ENCODE measurements around the gene NPIPA8. TPM values are rescaled to one million over a fixed set of nuclear protein-coding genes. Genes with fewer than 3 reads are reported as not detected.
"Not testable (repeated sequence)": the region's sequence is repeated elsewhere in the genome, so short reads cannot be mapped to it uniquely, and the experiment has no call there.

The NPIPA8 gene
- total and polyA plus RNA-seq, 2 experiments from 2014 or later: not detected

GRCh38 chr16:18306066-18306465, 30.5 kb downstream of the NPIPA8 start:
- H2AFZ ChIP-seq; H3K4me2 ChIP-seq; H3K36me3 ChIP-seq (ENCODE audit: insufficient read depth); H3K4me3 Mint-ChIP-seq; H3K27ac Mint-ChIP-seq; H3K36me3 Mint-ChIP-seq (ENCODE audit: low read depth); H3K27ac ChIP-seq (ENCODE audit: low read depth); H3K27me3 Mint-ChIP-seq (ENCODE audit: insufficient read depth, low read depth, poor library complexity); H3K4me1 ChIP-seq (ENCODE audit: insufficient read depth); DNase-seq (ENCODE audit: low spot score); H3K79me2 ChIP-seq (replicated peaks; ENCODE audit: insufficient read depth); H3K4me1 Mint-ChIP-seq; H3K9me2 ChIP-seq (ENCODE audit: insufficient read depth); H3K9me3 Mint-ChIP-seq; H3K27me3 ChIP-seq (ENCODE audit: insufficient read depth); H3F3A ChIP-seq (replicated peaks; ENCODE audit: low read depth); H4K20me1 ChIP-seq (replicated peaks; ENCODE audit: insufficient read depth); H3K4me3 ChIP-seq: not testable (repeated sequence)
- peak; percentile 98 for ATAC-seq

- peak; percentile 30; the same call in 2 of the 3 replicates for ATAC-seq
- H3K36me3 Mint-ChIP-seq (ENCODE audit: low read depth); H3K4me3 ChIP-seq; H3K36me3 ChIP-seq (ENCODE audit: insufficient read depth); H3K9me3 Mint-ChIP-seq; H2AFZ ChIP-seq; H3K4me2 ChIP-seq; H3K27ac ChIP-seq (ENCODE audit: low read depth); H4K20me1 ChIP-seq (replicated peaks; ENCODE audit: insufficient read depth); H3K4me3 Mint-ChIP-seq; H3K9me2 ChIP-seq (ENCODE audit: insufficient read depth); DNase-seq (ENCODE audit: low spot score); H3F3A ChIP-seq (replicated peaks; ENCODE audit: low read depth); H3K27me3 Mint-ChIP-seq (ENCODE audit: insufficient read depth, low read depth, poor library complexity); H3K27me3 ChIP-seq (ENCODE audit: insufficient read depth); H3K4me1 Mint-ChIP-seq; H3K4me1 ChIP-seq (ENCODE audit: insufficient read depth); H3K79me2 ChIP-seq (replicated peaks; ENCODE audit: insufficient read depth); H3K27ac Mint-ChIP-seq: not testable (repeated sequence)
Observed at GRCh38 chr16:18303059-18303706, 33.4 kb downstream of the NPIPA8 start.

- not testable (repeated sequence) for H3F3A ChIP-seq (replicated peaks; ENCODE audit: low read depth); H3K4me1 Mint-ChIP-seq; ATAC-seq; H3K27ac ChIP-seq (ENCODE audit: low read depth); H3K27ac Mint-ChIP-seq; H3K79me2 ChIP-seq (replicated peaks; ENCODE audit: insufficient read depth); DNase-seq (ENCODE audit: low spot score); H2AFZ ChIP-seq; H3K27me3 ChIP-seq (ENCODE audit: insufficient read depth); H3K36me3 Mint-ChIP-seq (ENCODE audit: low read depth); H3K9me3 Mint-ChIP-seq; H3K4me3 Mint-ChIP-seq; H3K36me3 ChIP-seq (ENCODE audit: insufficient read depth); H3K27me3 Mint-ChIP-seq (ENCODE audit: insufficient read depth, low read depth, poor library complexity); H3K4me2 ChIP-seq; H3K9me2 ChIP-seq (ENCODE audit: insufficient read depth); H3K4me1 ChIP-seq (ENCODE audit: insufficient read depth); H4K20me1 ChIP-seq (replicated peaks; ENCODE audit: insufficient read depth); H3K4me3 ChIP-seq
Observed at GRCh38 chr16:18297714-18298113, 38.8 kb downstream of the NPIPA8 start.

- not testable (repeated sequence) for H3K36me3 ChIP-seq (ENCODE audit: insufficient read depth); ATAC-seq; H3F3A ChIP-seq (replicated peaks; ENCODE audit: low read depth); H3K79me2 ChIP-seq (replicated peaks; ENCODE audit: insufficient read depth); H3K4me2 ChIP-seq; H3K27ac ChIP-seq (ENCODE audit: low read depth); H3K36me3 Mint-ChIP-seq (ENCODE audit: low read depth); H2AFZ ChIP-seq; H3K9me2 ChIP-seq (ENCODE audit: insufficient read depth); H3K27me3 ChIP-seq (ENCODE audit: insufficient read depth); H3K4me1 ChIP-seq (ENCODE audit: insufficient read depth); H3K27ac Mint-ChIP-seq; H4K20me1 ChIP-seq (replicated peaks; ENCODE audit: insufficient read depth); H3K27me3 Mint-ChIP-seq (ENCODE audit: insufficient read depth, low read depth, poor library complexity); H3K9me3 Mint-ChIP-seq; H3K4me3 Mint-ChIP-seq; H3K4me3 ChIP-seq; H3K4me1 Mint-ChIP-seq; DNase-seq (ENCODE audit: low spot score)
Observed at GRCh38 chr16:18296931-18297330, 39.6 kb downstream of the NPIPA8 start.

GRCh38 chr16:18294371-18294770, 42.2 kb downstream of the NPIPA8 start:
- H2AFZ ChIP-seq; H3K4me1 ChIP-seq (ENCODE audit: insufficient read depth); ATAC-seq; H3F3A ChIP-seq (replicated peaks; ENCODE audit: low read depth); H4K20me1 ChIP-seq (replicated peaks; ENCODE audit: insufficient read depth); H3K27me3 Mint-ChIP-seq (ENCODE audit: insufficient read depth, low read depth, poor library complexity); DNase-seq (ENCODE audit: low spot score); H3K79me2 ChIP-seq (replicated peaks; ENCODE audit: insufficient read depth); H3K27me3 ChIP-seq (ENCODE audit: insufficient read depth); H3K4me1 Mint-ChIP-seq; H3K9me3 Mint-ChIP-seq; H3K4me2 ChIP-seq; H3K36me3 Mint-ChIP-seq (ENCODE audit: low read depth); H3K27ac ChIP-seq (ENCODE audit: low read depth); H3K36me3 ChIP-seq (ENCODE audit: insufficient read depth); H3K27ac Mint-ChIP-seq; H3K4me3 Mint-ChIP-seq; H3K9me2 ChIP-seq (ENCODE audit: insufficient read depth); H3K4me3 ChIP-seq: not testable (repeated sequence)

- not testable (repeated sequence) for H3K4me1 ChIP-seq (ENCODE audit: insufficient read depth); H3K4me3 ChIP-seq; H3K9me3 Mint-ChIP-seq; H3K4me3 Mint-ChIP-seq; H3K27ac ChIP-seq (ENCODE audit: low read depth); H3F3A ChIP-seq (replicated peaks; ENCODE audit: low read depth); H3K4me1 Mint-ChIP-seq; H3K36me3 Mint-ChIP-seq (ENCODE audit: low read depth); DNase-seq (ENCODE audit: low spot score); H3K79me2 ChIP-seq (replicated peaks; ENCODE audit: insufficient read depth); H3K36me3 ChIP-seq (ENCODE audit: insufficient read depth); H3K27me3 ChIP-seq (ENCODE audit: insufficient read depth); H3K4me2 ChIP-seq; H3K9me2 ChIP-seq (ENCODE audit: insufficient read depth); H2AFZ ChIP-seq; H4K20me1 ChIP-seq (replicated peaks; ENCODE audit: insufficient read depth); H3K27me3 Mint-ChIP-seq (ENCODE audit: insufficient read depth, low read depth, poor library complexity); H3K27ac Mint-ChIP-seq
- ATAC-seq: peak; percentile 72
Observed at GRCh38 chr16:18293337-18293956, 43.1 kb downstream of the NPIPA8 start.

GRCh38 chr16:18290959-18291358, 45.6 kb downstream of the NPIPA8 start:
- not testable (repeated sequence) for H4K20me1 ChIP-seq (replicated peaks; ENCODE audit: insufficient read depth); H3K36me3 Mint-ChIP-seq (ENCODE audit: low read depth); H3K9me2 ChIP-seq (ENCODE audit: insufficient read depth); H3K4me1 Mint-ChIP-seq; H3K27ac ChIP-seq (ENCODE audit: low read depth); H3K9me3 Mint-ChIP-seq; ATAC-seq; H3K4me3 Mint-ChIP-seq; H3K4me1 ChIP-seq (ENCODE audit: insufficient read depth); H3K79me2 ChIP-seq (replicated peaks; ENCODE audit: insufficient read depth); H3K27ac Mint-ChIP-seq; H3K36me3 ChIP-seq (ENCODE audit: insufficient read depth); H2AFZ ChIP-seq; DNase-seq (ENCODE audit: low spot score); H3K4me2 ChIP-seq; H3F3A ChIP-seq (replicated peaks; ENCODE audit: low read depth); H3K27me3 Mint-ChIP-seq (ENCODE audit: insufficient read depth, low read depth, poor library complexity); H3K4me3 ChIP-seq; H3K27me3 ChIP-seq (ENCODE audit: insufficient read depth)
